ENCODE data around the gene OR4D1. TPM values are rescaled to one million over a fixed set of nuclear protein-coding genes. Genes with fewer than 3 reads are reported as not detected.
"Not testable (repeated sequence)": the region's sequence is repeated elsewhere in the genome, so short reads cannot be mapped to it uniquely, and the experiment has no call there.

The OR4D1 gene
- polyA plus RNA-seq (ENCODE audit: insufficient read length in 4 of 4) = under 1 TPM in 2 of 4 donors, not detected in 2; 0.07 to 0.08 TPM

DNA sequence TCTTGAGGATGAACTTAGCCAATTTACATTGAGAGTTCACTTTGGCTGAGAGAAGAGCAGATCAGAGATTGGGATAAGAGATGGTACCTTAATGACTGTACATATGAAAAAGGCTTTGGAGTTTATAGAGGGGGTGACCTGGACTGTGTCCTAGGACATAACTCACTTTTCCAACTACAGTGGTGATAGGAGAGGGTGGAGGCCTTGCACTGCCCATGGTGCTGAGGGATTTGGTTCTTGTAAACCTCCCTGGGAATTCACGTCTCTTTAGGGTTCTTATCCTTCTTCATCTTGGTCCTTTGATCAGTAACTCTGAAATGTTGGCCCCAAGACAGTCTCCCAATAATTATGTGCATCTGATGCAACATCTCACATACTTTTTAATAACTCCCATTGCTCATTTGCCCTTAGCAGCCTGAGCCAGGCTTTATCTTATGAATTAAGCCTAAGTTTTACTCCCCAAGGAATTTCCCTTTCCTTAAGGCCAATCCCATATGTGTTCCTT is at the start of gene OR4D1:
Gene OR4D1 (plus strand): TSS at position 455 of the 505 bp plus-strand sequence. CDS start 6,770 bp downstream, outside the sequence.
- DNase-seq (ENCODE audit: low read depth in 4 of 4, low spot score in 2 of 4) = no peak

DNA sequence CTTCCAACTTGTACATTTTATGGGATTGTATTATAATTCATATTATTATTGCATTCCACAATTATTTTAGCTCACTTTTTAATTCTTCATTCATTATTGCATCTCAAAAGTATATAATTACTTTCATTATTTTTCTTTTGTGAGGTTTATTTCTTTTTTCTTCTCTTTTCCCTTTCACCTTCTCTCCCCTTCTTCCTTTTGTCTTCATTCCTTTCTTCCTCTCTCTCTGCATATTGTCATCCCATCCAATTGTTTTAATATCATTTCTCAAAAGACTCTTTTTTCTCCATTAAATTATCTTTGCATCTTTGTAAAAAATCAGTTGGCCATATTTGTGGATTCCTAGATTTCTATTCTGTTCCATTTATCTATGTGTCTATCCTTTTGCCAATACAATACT is 47.7 kb upstream of the OR4D1 start:
- DNase-seq (ENCODE audit: low read depth in 4 of 4, low spot score in 2 of 4) = no peak

DNA sequence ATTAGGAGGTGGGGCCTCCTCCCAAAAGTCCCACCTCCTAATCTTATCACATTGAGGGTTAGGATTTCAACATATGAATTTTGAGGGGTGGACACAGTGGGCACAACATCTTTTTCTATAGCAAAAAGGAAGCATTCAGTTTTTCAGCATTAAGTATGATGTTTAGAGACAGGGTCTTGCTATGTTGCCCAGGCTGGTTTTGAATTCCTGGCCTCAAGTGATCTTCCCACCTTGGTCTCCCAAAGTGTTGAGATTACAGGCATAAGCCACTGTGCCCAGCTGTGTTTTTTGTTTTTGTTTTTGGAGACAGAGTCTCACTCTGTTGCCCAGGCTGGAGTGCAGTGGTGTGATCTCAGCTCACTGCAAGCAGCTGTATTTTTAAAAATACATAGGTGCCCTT is 46.3 kb upstream of the OR4D1 start:
- DNase-seq (ENCODE audit: low read depth in 4 of 4, low spot score in 2 of 4) = not testable (repeated sequence)

DNA sequence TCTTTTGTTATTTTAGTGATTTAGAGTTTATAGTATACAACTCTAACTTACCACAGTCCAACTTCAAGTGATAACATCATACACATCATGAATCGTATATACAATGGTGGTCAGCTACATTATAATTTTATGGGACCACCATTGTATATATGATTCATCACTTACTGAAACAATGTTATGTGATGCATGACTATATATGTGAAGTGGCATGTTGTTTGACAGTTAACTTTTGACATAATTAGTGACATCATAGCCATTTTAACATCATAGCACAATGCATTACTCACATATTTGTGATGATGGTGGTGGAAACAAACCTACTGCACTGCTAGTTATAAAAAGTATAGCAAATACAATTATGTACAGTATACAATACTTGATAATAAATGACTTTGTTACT is 43.1 kb upstream of the OR4D1 start:
- DNase-seq (ENCODE audit: low read depth in 4 of 4, low spot score in 2 of 4) = no peak

DNA sequence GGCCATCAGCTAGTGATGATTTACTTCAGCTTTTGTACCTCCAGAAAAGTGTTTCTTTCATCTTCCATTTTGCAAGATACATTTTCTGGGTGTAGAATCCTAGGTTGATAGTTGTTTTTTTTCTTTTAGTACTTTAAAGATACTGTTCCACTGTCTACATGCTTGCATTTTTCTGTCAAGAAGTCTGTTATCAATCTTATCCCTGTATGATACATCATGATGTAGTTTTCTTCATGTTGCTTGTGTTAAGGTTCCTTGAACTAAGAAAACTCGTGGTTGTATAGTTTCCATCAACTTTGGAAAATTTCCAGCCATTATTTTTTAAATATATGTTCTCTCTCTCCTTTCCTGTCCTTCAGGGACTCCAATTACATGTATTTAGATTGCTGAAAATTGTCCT is 40.9 kb upstream of the OR4D1 start:
- DNase-seq (ENCODE audit: low read depth in 4 of 4, low spot score in 2 of 4) = no peak

DNA sequence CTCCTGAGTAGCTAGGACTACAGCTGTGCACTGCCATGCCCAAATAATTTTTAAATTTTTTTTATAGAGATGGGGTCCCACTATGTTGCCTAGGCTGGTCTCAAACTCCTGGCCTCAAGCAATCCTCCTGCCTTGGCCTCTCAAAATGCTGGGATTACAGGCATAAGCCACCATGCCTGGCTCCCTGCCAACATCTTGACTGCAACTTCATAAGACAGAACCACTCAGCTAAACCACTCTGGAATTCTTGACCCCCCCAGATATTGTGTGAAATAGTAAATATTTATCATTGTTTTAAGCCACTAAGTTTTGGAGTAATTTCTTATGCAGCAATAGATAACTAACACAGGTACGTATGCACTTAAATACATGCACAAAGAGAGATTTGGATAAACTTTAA is 39.0 kb upstream of the OR4D1 start:
- no peak for DNase-seq (ENCODE audit: low read depth in 4 of 4, low spot score in 2 of 4)

DNA sequence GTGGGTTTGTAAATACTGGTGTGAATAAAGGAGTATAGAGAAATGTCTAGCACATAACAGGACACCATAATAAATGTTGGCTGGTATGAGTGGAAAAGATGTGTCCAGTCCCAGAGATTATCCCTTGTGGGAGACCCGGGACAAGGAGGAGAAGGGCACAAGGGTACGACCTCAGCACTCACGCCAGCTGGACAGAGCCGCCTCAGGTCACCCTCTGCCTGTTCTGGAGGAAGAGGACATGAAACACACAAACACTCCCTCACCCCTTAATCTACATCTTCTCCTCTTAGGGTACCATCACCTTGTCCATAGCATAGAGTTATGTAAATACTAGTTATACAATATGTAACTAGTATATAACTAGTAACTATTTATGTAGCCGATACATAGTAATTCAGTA is 38.2 kb upstream of the OR4D1 start:
- no peak for DNase-seq (ENCODE audit: low read depth in 4 of 4, low spot score in 2 of 4)

DNA sequence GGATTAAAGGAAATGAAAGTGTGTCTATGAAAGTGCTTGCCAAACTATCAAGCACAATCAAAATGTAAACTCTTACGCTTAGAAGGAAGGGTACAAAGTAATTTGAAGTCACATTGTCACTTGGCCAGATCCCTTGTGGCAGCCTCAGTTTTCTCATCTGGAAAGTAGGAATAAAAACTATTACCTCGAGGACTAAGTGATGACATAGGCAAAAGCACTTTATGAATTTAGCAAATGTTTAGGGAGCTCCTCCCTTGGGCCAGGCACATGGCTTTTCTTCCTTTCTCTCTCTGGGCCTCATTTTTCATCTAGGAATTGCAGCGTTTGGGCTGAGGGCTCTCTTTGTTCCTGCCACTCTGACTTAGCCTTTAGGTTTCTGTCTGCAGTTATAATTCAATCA is 36.5 kb upstream of the OR4D1 start:
- DNase-seq (ENCODE audit: low read depth in 4 of 4, low spot score in 2 of 4) = no peak

DNA sequence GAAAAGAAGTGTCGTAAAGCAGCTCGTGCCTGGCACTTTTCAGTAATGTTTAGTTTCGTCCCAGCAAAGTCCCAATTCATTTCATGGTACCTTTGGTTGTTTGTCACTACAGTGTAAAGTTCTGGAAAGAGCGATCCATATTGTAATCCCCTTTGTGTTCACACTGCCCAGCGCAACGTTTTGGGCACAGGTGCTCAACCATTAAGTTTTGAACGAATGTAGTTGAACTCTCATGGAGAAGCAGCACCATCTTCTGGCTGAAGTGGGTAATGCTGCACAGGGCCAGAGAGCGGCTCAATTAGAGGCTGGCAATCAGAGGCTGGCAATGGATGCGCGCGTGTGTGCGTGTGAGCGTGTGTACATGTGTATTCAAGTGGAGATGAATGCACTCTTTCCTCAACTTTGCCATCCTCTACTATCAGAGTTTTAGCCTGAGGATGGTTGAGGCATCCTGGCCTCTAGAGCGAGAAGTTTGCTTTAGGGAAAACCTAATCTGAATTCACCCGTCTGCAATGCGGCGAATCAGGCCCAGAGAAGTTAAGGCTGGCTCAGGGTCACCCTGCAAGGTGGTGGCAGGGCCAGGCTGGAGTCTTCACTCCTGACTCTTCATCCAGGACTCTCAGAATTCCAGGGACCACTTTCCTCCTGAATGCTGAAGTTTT is 35.1 kb upstream of the OR4D1 start:
- peak; percentile 41 to 59 (median 50) for DNase-seq (ENCODE audit: low read depth in 4 of 4, low spot score in 2 of 4)

DNA sequence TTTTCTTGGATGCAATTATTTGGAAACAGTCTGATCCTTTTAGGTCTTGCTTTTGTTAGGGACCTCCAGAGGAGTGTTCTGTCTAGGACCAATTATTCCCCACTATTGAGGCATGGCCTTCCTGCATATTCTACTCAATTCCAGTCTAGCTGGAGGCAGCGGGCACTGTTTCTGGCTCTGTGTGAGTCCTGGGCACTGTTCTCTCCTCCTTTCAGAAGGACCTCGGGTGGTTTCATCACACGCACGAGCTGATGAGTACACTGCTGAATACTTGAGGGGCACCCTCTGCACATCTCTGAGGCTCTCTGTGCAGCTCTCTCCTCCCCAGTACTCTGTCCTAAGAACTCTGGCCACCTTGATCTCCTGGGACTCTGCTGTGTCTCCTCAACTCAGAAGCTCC is 34.2 kb upstream of the OR4D1 start:
- no peak for DNase-seq (ENCODE audit: low read depth in 4 of 4, low spot score in 2 of 4)

DNA sequence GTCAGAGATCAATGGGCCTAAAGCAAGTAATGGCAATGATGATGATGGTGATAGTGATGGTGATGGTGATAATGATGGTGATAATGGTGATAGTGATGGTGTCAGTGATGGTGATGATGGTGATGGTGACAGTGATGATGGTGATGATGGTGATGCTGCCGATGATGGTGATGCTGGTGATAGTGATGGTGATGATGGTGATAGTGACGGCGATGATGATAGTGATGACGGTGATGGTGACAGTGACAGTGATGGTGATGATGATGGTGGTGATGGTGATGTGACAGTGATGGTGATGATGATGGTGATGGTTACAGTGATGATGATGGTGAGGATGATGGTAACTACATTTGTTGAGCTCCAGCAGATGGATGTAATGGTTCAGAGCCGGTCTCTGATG is 30.8 kb upstream of the OR4D1 start:
- no peak for DNase-seq (ENCODE audit: low read depth in 4 of 4, low spot score in 2 of 4)

DNA sequence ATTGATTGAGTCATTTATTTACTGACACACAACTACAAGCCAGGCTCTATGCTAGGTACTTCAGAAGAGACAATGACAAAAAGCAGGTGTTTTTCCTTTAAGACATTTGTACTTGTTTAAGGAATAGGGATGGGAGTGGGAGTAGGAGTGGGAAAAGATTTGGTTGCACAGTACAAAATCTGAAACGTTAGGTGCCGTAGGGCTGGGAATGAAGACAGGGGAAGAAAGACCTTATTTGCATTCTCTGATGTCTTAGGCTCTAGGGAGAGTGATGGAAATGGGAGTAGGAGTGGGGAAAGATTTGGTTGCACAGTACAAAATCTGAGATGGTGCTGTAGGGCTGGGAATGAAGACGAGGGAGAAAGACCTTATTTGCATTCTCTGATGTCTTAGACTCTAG is 28.7 kb upstream of the OR4D1 start:
- no peak for DNase-seq (ENCODE audit: low read depth in 4 of 4, low spot score in 2 of 4)

DNA sequence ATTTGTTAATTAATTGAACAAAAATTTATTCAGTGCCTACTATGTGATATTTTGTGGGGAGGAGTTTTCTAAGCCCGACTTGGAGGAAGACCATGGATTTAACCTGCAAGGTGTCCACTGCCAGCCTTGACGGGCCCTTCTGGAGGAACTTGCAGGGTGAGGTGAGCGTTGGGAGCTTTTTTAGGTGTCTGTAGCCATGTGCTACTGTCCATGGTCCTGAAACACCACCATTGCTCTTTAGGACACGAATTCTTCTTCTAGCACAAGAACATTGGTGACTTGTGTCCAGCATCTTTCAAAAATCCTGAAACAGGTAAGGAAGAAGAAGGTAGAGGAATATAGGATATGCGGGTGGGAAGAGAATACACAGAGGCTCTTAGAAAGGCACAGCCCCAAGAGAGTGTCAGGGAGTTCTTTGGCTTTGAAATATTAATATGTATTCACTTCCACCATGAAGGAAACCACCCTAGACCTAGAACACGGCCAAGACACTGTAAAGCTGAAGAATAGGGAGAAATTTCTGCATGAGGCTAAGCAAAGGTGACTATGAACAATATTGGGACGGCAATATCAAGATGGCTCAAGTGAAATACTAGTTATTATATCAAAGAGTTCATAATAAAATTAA is 27.9 kb upstream of the OR4D1 start:
- peak; percentile 51 to 81 (median 60) for DNase-seq (ENCODE audit: low read depth in 4 of 4, low spot score in 2 of 4)

DNA sequence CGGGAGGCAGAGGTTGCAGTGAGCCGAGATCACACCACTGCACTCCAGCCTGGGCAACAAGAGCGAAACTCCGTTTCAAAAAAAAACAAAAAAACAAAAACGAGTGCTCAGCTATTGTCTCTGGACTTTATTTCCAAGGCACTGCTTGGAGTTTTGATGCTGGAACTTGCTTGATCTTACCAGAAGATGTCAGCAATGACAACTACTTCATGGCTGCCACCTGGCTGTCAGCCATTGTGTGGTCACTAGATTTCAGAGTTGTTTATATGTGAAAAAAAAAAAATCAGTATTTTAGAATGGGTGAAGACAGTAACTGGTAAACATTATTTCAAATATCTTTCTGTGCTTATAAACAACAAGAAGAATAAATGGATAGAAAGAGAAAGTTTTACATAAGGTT is 26.3 kb upstream of the OR4D1 start:
- no peak for DNase-seq (ENCODE audit: low read depth in 4 of 4, low spot score in 2 of 4)

DNA sequence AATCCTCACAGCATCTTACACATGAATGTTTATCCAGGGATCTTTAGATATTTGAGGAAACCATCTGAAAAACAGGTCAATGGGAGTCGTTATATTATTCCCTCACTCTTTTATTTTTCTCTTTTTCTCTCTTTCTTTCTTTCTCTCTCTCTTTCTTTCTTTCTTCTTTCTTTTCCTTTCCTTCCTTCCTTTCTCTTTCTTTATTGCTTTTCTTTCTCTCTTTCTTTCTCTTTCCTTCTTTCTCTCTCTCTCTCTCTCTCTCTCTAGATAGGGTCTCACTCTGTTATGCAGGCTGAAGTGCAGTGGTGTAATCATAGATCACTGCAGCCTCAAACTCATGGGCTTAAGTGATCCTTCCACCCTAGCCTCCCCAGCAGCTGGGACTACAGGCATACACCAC is 20.3 kb upstream of the OR4D1 start:
- no peak for DNase-seq (ENCODE audit: low read depth in 4 of 4, low spot score in 2 of 4)

DNA sequence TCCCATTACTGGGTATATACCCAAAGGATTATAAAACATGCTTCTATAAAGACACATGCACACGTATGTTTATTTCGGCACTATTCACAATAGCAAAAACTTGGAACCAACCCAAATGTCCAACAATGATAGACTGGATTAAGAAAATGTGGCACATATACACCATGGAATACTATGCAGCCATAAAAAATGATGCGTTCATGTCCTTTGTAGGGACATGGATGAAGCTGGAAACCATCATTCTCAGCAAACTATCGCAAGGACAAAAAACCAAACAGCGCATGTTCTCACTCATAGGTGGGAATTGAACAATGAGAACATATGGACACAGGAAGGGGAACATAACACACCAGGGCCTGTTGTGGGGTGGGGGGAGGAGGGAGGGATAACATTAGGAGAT is 15.5 kb upstream of the OR4D1 start:
- DNase-seq (ENCODE audit: low read depth in 4 of 4, low spot score in 2 of 4) = not testable (repeated sequence)

DNA sequence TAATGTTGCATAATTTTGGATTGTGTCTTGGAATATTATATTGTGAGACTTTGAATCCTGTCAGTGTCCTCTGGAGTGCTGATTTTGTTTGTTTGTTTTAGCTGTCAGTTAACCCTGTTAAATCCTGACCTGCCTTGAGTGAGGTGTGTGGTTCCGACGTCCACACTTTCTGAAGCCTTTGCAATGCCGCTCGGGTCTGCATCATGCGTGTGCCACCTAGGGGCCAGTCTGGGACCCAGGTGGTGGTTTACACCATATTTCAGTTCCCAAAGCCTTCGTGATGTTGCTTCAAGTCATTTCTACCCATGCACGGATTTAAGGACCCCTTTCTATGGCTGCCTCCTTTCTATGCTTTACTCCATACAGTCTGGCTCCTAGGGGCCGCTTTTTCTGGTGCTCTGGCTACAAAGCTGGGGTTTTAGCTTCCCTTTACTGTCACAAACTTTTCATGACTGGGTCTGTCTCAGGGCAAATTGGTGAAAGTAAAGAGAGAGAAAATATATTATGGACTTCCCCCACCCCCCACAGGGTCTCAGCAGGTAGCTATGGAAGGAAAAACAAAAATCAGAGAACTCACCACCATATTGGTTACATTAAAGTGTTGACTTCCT is 11.4 kb upstream of the OR4D1 start:
- DNase-seq (ENCODE audit: low read depth in 4 of 4, low spot score in 2 of 4) = no peak

DNA sequence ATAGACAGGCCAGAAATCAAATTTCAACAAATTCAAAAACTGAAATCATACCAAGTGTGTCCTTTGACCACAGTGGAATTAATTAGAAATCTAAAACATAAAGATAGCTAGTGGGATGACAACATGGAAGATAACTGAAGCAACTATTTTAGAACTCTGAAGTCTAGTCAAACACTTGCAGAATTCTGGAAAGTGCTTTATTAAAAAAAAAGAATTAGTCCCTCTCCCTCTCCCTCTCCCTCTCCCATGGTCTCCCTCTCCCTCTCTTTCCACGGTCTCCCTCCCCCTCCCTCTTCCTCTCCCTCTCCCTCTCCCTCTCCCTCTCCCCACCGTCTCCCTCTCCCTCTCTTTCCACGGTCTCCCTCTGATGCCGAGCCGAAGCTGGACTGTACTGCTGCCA is 6.7 kb upstream of the OR4D1 start:
- DNase-seq (ENCODE audit: low read depth in 4 of 4, low spot score in 2 of 4) = no peak

DNA sequence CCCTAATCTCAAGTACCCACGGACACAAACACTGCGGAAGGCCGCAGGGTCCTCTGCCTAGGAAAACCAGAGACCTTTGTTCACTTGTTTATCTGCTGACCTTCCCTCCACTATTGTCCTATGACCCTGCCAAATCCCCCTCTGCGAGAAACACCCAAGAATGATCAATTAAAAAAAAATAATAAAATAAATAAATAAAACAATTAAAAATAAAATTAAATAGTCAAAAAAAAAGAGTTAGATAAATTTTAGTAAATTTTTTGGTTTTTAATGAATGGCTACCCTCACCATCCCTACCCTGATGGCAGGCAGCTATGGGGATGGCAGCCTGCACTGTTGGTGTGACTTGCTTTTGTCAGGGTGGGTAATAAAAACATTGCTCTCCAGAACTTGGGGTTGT is 4.8 kb upstream of the OR4D1 start:
- not testable (repeated sequence) for DNase-seq (ENCODE audit: low read depth in 4 of 4, low spot score in 2 of 4)

DNA sequence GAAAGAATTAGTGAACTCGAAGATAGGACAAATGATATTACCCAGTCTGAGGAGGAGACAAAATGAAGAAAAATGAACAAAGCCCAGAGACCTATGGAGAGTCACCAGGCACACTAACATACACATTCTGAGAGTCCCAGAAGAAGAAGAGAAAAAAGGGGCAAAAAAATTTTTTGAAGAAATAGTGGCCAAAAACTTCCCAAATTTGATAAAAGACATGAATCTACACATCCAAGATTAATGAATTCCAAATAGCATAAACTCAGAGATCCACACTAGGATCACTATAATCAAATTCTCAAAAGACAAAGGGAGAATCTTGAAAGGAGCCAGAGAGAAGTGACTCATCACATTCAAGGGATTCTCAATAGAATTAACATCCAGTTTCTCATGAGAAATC is 3.4 kb upstream of the OR4D1 start:
- DNase-seq (ENCODE audit: low read depth in 4 of 4, low spot score in 2 of 4) = no peak

DNA sequence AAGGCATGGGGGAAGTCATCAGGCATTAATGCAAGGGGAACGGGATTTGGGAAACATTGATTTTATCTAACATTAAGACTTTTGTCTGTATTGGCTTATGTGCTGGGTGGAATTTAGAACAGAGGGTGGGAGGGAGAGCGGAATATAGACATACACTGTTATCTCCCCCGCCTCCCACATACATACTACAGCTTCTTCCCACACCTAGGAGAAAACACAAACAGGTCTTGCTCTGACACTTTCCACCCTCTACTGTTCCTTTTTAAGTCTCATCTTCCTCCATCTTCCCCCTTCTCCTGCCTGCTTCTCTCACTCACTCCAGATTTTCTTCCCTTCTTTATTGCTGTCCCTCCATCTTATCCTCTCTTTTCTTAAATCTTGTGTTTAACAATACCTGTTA is 425 bp downstream of the OR4D1 start:
- no peak for DNase-seq (ENCODE audit: low read depth in 4 of 4, low spot score in 2 of 4)

DNA sequence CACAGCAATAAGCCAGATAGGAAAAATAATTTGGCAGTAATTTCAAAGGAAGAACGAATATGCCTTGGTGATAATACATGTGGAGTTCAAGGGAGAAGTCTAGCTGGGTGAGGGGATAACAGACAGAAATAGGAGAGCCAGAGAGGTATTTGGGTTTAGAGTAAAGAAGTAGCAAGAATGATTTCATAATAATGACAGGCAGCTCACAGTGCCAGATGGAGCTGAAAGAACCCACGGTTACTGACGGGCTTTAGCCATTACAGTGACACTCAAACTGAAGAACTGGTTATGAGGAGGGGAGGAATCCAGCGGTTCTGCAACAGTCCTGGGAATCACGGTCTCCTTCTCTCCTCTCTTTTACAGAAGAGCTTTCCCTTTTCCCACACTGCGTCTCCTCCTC is 2.2 kb downstream of the OR4D1 start:
- DNase-seq (ENCODE audit: low read depth in 4 of 4, low spot score in 2 of 4) = no peak

Measured in left renal cortex interstitium (tissue), 4 donors.